Panc1 (cell line): ENCODE data around the gene ACSL6. TPM values are rescaled to one million over a fixed set of nuclear protein-coding genes. Genes with fewer than 3 reads are reported as not detected.

Experiments used
- ATAC-seq: fragments of 200-7000 bp; cut with Tn5 transposase; 2 replicates; pipeline ENCODE4 v1.9.1; 2020; ENCODE audit warnings: mild to moderate bottlenecking, moderate library complexity
- BruUV-seq: library from RNA; stranded (reverse); fragments of 400-500 nt; replicated peaks from 2 replicates; lab custom pipeline; 2021; lab: Mats Ljungman, UMichigan
- CTCF ChIA-PET: fragments of 300-600 bp; sonication (Branson Sonifier 250); formaldehyde crosslinking; loops from one replicate; lab custom pipeline; 2022; ENCODE audit warnings: antibody characterized with exemption; lab: Charles Lee
- POLR2A ChIA-PET: fragments of 300-600 bp; sonication (Branson Sonifier 250); formaldehyde crosslinking; loops from one replicate; lab custom pipeline; 2022; ENCODE audit warnings: antibody characterized with exemption; lab: Charles Lee
- DNase-seq: peaks from one replicate; pipeline ENCODE4 v3.0.0-alpha.2; 2010; ENCODE audit warnings: low read depth, low spot score
- H3K27ac ChIP-seq: 2 replicates; pipeline ENCODE4 v1.5.1; 2011; ENCODE audit warnings: mild to moderate bottlenecking, low read length, inconsistent platforms
- H3K27me3 ChIP-seq: fragments of 200-500 bp; sonication (Bioruptor generic); 2 replicates; pipeline ENCODE4 v1.6.0; 2014; ENCODE audit warnings: low read length, inconsistent platforms; ENCODE audit not compliant: control insufficient read depth, insufficient read depth
- H3K36me3 ChIP-seq: fragments of 200-500 bp; sonication (Bioruptor generic); 2 replicates; pipeline ENCODE4 v1.5.1; 2014; ENCODE audit warnings: inconsistent platforms, mild to moderate bottlenecking, low read length, moderate library complexity; ENCODE audit not compliant: control insufficient read depth, insufficient read depth
- H3K4me1 ChIP-seq: 2 replicates; pipeline ENCODE4 v1.5.1; 2011; ENCODE audit warnings: inconsistent platforms, mild to moderate bottlenecking, low read length, moderate library complexity; ENCODE audit not compliant: control insufficient read depth, insufficient read depth
- H3K4me3 ChIP-seq, 2 experiments: 2 replicates each; pipeline ENCODE4 v1.5.1; 2011 to 2012; ENCODE audit warnings: low read depth in 2 of 2, low read length in 2 of 2, mild to moderate bottlenecking in 2 of 2, inconsistent platforms in 1 of 2, moderate library complexity in 1 of 2
- H3K9me3 ChIP-seq: fragments of 200-500 bp; sonication (Bioruptor generic); 2 replicates; pipeline ENCODE4 v1.5.1; 2014; ENCODE audit warnings: low read depth, mild to moderate bottlenecking, inconsistent platforms, low read length, moderate library complexity; ENCODE audit not compliant: control insufficient read depth, insufficient read depth
- POLR2AphosphoS5 ChIP-seq: IDR thresholded peaks from 2 replicates; pipeline ENCODE4 v1.6.1; 2012; ENCODE audit warnings: mild to moderate bottlenecking, low read depth, low read length, moderate library complexity
- SIN3A ChIP-seq: IDR thresholded peaks from 2 replicates; pipeline ENCODE4 v1.6.1; 2012; ENCODE audit warnings: low read depth, mild to moderate bottlenecking, low read length, moderate library complexity, borderline replicate concordance; ENCODE audit not compliant: insufficient read depth
- TCF7L2 ChIP-seq: IDR thresholded peaks from 2 replicates; pipeline ENCODE4 v1.6.1; 2011; ENCODE audit warnings: mild to moderate bottlenecking, low read depth, low read length, inconsistent platforms
- in situ Hi-C: cut with HindIII; loops from 2 replicates; pipeline ENCODE4 v1.10.0; 2016; ENCODE audit warnings: low sequenced_read_pairs, low pct_unique_long_range_greater_than_20kb
- intact Hi-C: fragments of 100-400 bp; cut with micrococcal nuclease; formaldehyde crosslinking; loops from one replicate; pipeline ENCODE4 v1.10.0; 2022; ENCODE audit not compliant: unreplicated experiment
- total RNA-seq: library from RNA; stranded (reverse); gene quantifications from one replicate; pipeline ENCODE4 v1.2.1, GENCODE V29; 2021; ENCODE audit not compliant: unreplicated experiment
- TF ChIP-seq, protein P1 (sequence below): fragments of 450-650 bp; IDR thresholded peaks from 2 replicates; pipeline ENCODE4 v1.5.1; 2017; ENCODE audit warnings: mild to moderate bottlenecking
- TF ChIP-seq, protein P2 (sequence below), 2 experiments: IDR thresholded peaks; 2 replicates each; pipeline ENCODE4 v1.6.1; 2011 to 2012; ENCODE audit warnings: low read depth in 2 of 2, control low read depth in 1 of 2, low read length in 1 of 2, mild to moderate bottlenecking in 1 of 2, moderate library complexity in 1 of 2; ENCODE audit not compliant: insufficient read depth in 1 of 2

ACSL6 gene
- total RNA-seq, 1 experiment from 2014 or later, result 0.18 TPM

GRCh38 chr5:131942016-131942415 lies 69.4 kb downstream of the ACSL6 start:
- Histone ChIP-seq H3K36me3 (no peaks in the 10 kb centered on the region), H3K4me3 (no peak overlapping the region), H3K9me3 (no peaks in the 10 kb centered on the region), H3K27ac (no peak overlapping the region), H3K4me1 (no peaks in the 10 kb centered on the region), H3K27me3 (peaks cover 14% of the 10 kb centered on the region; the same call in 1 of the 2 replicates)
- BruUV-seq, result no TSS peak
- ATAC-seq (no peak), DNase-seq (no peak)
- ChIA-PET POLR2A (interaction anchor here (0.6 kb wide), 1 partner anchor 273 kb away, joined by 3 read pairs; no protein-coding TSS in a partner anchor), CTCF (no interaction called here)
- TF ChIP-seq, protein P1, sequence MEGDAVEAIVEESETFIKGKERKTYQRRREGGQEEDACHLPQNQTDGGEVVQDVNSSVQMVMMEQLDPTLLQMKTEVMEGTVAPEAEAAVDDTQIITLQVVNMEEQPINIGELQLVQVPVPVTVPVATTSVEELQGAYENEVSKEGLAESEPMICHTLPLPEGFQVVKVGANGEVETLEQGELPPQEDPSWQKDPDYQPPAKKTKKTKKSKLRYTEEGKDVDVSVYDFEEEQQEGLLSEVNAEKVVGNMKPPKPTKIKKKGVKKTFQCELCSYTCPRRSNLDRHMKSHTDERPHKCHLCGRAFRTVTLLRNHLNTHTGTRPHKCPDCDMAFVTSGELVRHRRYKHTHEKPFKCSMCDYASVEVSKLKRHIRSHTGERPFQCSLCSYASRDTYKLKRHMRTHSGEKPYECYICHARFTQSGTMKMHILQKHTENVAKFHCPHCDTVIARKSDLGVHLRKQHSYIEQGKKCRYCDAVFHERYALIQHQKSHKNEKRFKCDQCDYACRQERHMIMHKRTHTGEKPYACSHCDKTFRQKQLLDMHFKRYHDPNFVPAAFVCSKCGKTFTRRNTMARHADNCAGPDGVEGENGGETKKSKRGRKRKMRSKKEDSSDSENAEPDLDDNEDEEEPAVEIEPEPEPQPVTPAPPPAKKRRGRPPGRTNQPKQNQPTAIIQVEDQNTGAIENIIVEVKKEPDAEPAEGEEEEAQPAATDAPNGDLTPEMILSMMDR, result no peak
- TF ChIP-seq, protein P2, sequence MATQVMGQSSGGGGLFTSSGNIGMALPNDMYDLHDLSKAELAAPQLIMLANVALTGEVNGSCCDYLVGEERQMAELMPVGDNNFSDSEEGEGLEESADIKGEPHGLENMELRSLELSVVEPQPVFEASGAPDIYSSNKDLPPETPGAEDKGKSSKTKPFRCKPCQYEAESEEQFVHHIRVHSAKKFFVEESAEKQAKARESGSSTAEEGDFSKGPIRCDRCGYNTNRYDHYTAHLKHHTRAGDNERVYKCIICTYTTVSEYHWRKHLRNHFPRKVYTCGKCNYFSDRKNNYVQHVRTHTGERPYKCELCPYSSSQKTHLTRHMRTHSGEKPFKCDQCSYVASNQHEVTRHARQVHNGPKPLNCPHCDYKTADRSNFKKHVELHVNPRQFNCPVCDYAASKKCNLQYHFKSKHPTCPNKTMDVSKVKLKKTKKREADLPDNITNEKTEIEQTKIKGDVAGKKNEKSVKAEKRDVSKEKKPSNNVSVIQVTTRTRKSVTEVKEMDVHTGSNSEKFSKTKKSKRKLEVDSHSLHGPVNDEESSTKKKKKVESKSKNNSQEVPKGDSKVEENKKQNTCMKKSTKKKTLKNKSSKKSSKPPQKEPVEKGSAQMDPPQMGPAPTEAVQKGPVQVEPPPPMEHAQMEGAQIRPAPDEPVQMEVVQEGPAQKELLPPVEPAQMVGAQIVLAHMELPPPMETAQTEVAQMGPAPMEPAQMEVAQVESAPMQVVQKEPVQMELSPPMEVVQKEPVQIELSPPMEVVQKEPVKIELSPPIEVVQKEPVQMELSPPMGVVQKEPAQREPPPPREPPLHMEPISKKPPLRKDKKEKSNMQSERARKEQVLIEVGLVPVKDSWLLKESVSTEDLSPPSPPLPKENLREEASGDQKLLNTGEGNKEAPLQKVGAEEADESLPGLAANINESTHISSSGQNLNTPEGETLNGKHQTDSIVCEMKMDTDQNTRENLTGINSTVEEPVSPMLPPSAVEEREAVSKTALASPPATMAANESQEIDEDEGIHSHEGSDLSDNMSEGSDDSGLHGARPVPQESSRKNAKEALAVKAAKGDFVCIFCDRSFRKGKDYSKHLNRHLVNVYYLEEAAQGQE (IDR thresholded peaks at IDR 0.05; ENCODE audit: insufficient read depth in 1 of 2, low read depth in 2 of 2, low read length in 1 of 2), result no peak
- no peak for TF ChIP-seq POLR2AphosphoS5
- no peak for TF ChIP-seq TCF7L2
- TF ChIP-seq SIN3A, result no peak
- in situ Hi-C loops (no loop called here), intact Hi-C loops (no loop called here)

DNA sequence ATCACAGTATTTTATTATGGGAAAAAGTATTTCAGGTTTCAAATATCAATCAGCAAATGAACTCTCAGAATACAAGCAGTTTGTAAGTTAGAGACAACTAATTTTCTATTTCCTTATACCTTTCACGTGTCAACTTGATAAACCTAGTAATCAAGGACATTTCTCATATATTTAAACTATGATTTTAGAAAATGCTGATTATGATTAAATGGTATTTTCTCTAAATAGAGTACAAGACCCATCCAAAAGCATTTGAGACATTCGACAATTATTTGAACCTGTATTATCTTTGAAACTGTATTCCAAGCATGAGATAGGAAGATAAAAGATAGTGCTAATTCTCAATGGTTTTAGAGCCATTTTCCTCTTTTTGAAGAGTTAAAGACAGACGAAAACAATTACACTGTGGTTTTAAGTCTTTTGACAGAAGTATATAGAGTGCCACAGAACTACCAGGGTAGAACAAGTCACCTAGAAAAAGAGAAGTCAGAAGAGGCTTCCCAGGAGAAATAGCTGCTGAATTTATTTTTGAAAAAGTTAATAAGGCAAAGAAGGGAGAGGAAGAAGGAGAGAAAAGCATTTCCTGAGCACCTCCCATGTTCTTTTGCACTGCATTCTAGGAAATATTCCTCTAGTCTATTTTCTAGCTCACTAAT lies 71.6 kb downstream of the ACSL6 start:
- ATAC-seq (no peak), DNase-seq (no peak)
- CTCF ChIA-PET, result no interaction called here
- no peak for TF ChIP-seq SIN3A
- TF ChIP-seq, protein P1, result no peak
- no peak for TF ChIP-seq TCF7L2
- no peak for TF ChIP-seq POLR2AphosphoS5
- TF ChIP-seq, protein P2 (IDR thresholded peaks at IDR 0.05; ENCODE audit: insufficient read depth in 1 of 2, low read depth in 2 of 2, low read length in 1 of 2), result no peak
- Histone ChIP-seq H3K9me3 (no peaks in the 10 kb centered on the region), H3K4me3 (no peak overlapping the region), H3K27ac (no peak overlapping the region), H3K36me3 (no peaks in the 10 kb centered on the region), H3K4me1 (no peaks in the 10 kb centered on the region), H3K27me3 (peaks cover 14% of the 10 kb centered on the region; the same call in 1 of the 2 replicates)
- intact Hi-C loops (no loop called here), in situ Hi-C loops (no loop called here)
- no TSS peak for BruUV-seq
- POLR2A ChIA-PET, result no interaction called here
